ENCODE measurements around the gene GON4L. TPM values are rescaled to one million over a fixed set of nuclear protein-coding genes. Genes with fewer than 3 reads are reported as not detected.

The GON4L gene
- total and polyA plus RNA-seq, 2 experiments from 2014 or later = 45.2 to 93.1 TPM

DNA sequence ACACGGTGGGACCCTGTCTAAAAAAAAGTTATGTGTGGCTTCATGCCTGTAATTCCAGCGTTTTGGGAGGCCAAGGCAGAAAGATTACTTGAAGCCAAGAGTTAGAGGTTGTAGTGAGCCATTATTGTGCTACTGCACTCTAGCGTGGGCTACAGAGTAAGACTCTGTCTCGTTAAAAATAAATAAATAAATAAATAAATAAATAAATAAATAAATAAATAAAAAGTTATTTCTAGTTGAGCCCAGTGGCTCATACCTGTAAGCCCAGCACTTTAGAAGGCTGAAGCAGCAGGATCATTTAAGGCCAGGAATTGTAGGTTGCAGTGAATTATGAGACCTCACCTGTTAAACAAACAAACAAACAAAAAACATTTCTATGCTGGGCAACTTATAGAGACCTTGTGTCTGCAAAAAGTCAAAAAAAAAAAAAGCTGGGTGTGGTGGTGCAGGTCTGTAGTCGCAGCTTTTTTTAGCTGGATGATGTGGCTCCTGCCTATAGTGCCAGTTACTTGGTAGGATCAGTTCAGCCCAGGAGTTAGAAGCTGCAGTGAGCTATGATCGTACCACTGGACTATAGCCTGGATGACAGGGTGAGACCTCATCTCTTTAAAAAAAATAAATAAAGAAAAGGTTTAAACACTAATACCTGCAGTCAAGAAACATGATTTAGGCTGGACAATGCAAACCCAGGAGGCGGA, 25.6 kb downstream of the GON4L start (continued):
- TF ChIP-seq, protein P1, sequence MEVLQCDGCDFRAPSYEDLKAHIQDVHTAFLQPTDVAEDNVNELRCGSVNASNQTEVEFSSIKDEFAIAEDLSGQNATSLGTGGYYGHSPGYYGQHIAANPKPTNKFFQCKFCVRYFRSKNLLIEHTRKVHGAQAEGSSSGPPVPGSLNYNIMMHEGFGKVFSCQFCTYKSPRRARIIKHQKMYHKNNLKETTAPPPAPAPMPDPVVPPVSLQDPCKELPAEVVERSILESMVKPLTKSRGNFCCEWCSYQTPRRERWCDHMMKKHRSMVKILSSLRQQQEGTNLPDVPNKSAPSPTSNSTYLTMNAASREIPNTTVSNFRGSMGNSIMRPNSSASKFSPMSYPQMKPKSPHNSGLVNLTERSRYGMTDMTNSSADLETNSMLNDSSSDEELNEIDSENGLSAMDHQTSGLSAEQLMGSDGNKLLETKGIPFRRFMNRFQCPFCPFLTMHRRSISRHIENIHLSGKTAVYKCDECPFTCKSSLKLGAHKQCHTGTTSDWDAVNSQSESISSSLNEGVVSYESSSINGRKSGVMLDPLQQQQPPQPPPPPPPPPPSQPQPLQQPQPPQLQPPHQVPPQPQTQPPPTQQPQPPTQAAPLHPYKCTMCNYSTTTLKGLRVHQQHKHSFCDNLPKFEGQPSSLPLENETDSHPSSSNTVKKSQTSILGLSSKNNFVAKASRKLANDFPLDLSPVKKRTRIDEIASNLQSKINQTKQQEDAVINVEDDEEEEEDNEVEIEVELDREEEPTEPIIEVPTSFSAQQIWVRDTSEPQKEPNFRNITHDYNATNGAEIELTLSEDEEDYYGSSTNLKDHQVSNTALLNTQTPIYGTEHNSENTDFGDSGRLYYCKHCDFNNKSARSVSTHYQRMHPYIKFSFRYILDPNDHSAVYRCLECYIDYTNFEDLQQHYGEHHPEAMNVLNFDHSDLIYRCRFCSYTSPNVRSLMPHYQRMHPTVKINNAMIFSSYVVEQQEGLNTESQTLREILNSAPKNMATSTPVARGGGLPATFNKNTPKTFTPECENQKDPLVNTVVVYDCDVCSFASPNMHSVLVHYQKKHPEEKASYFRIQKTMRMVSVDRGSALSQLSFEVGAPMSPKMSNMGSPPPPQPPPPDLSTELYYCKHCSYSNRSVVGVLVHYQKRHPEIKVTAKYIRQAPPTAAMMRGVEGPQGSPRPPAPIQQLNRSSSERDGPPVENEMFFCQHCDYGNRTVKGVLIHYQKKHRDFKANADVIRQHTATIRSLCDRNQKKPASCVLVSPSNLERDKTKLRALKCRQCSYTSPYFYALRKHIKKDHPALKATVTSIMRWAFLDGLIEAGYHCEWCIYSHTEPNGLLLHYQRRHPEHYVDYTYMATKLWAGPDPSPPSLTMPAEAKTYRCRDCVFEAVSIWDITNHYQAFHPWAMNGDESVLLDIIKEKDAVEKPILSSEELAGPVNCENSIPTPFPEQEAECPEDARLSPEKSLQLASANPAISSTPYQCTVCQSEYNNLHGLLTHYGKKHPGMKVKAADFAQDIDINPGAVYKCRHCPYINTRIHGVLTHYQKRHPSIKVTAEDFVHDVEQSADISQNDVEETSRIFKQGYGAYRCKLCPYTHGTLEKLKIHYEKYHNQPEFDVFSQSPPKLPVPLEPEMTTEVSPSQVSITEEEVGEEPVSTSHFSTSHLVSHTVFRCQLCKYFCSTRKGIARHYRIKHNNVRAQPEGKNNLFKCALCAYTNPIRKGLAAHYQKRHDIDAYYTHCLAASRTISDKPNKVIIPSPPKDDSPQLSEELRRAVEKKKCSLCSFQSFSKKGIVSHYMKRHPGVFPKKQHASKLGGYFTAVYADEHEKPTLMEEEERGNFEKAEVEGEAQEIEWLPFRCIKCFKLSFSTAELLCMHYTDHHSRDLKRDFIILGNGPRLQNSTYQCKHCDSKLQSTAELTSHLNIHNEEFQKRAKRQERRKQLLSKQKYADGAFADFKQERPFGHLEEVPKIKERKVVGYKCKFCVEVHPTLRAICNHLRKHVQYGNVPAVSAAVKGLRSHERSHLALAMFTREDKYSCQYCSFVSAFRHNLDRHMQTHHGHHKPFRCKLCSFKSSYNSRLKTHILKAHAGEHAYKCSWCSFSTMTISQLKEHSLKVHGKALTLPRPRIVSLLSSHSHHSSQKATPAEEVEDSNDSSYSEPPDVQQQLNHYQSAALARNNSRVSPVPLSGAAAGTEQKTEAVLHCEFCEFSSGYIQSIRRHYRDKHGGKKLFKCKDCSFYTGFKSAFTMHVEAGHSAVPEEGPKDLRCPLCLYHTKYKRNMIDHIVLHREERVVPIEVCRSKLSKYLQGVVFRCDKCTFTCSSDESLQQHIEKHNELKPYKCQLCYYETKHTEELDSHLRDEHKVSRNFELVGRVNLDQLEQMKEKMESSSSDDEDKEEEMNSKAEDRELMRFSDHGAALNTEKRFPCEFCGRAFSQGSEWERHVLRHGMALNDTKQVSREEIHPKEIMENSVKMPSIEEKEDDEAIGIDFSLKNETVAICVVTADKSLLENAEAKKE (CRISPR knock-in tag; IDR thresholded peaks at IDR 0.05) = no peak
- no peak for TF ChIP-seq STAT1 (IDR thresholded peaks at IDR 0.05; ENCODE audit: unreplicated experiment)
- TF ChIP-seq, protein P2, sequence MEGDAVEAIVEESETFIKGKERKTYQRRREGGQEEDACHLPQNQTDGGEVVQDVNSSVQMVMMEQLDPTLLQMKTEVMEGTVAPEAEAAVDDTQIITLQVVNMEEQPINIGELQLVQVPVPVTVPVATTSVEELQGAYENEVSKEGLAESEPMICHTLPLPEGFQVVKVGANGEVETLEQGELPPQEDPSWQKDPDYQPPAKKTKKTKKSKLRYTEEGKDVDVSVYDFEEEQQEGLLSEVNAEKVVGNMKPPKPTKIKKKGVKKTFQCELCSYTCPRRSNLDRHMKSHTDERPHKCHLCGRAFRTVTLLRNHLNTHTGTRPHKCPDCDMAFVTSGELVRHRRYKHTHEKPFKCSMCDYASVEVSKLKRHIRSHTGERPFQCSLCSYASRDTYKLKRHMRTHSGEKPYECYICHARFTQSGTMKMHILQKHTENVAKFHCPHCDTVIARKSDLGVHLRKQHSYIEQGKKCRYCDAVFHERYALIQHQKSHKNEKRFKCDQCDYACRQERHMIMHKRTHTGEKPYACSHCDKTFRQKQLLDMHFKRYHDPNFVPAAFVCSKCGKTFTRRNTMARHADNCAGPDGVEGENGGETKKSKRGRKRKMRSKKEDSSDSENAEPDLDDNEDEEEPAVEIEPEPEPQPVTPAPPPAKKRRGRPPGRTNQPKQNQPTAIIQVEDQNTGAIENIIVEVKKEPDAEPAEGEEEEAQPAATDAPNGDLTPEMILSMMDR (conservative IDR thresholded peaks at IDR 0.05; ENCODE audit: low read depth in 2 of 2) = no peak
- TF ChIP-seq POLR2AphosphoS5 (IDR thresholded peaks at IDR 0.05; ENCODE audit: low read depth) = no peak
- TF ChIP-seq ZNF331 (CRISPR knock-in tag; IDR thresholded peaks at IDR 0.05; ENCODE audit: low read depth) = no peak
- TF ChIP-seq, protein P3, sequence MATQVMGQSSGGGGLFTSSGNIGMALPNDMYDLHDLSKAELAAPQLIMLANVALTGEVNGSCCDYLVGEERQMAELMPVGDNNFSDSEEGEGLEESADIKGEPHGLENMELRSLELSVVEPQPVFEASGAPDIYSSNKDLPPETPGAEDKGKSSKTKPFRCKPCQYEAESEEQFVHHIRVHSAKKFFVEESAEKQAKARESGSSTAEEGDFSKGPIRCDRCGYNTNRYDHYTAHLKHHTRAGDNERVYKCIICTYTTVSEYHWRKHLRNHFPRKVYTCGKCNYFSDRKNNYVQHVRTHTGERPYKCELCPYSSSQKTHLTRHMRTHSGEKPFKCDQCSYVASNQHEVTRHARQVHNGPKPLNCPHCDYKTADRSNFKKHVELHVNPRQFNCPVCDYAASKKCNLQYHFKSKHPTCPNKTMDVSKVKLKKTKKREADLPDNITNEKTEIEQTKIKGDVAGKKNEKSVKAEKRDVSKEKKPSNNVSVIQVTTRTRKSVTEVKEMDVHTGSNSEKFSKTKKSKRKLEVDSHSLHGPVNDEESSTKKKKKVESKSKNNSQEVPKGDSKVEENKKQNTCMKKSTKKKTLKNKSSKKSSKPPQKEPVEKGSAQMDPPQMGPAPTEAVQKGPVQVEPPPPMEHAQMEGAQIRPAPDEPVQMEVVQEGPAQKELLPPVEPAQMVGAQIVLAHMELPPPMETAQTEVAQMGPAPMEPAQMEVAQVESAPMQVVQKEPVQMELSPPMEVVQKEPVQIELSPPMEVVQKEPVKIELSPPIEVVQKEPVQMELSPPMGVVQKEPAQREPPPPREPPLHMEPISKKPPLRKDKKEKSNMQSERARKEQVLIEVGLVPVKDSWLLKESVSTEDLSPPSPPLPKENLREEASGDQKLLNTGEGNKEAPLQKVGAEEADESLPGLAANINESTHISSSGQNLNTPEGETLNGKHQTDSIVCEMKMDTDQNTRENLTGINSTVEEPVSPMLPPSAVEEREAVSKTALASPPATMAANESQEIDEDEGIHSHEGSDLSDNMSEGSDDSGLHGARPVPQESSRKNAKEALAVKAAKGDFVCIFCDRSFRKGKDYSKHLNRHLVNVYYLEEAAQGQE (IDR thresholded peaks at IDR 0.05; ENCODE audit: unreplicated experiment) = no peak
- TF ChIP-seq EZH2 (IDR thresholded peaks at IDR 0.05; ENCODE audit: low read depth, unreplicated experiment) = no peak
- no peak for TF ChIP-seq NANOG (IDR thresholded peaks at IDR 0.05; ENCODE audit: borderline replicate concordance)
- no peak for TF ChIP-seq ZNF114 (CRISPR knock-in tag; IDR thresholded peaks at IDR 0.05)
